Sigmoid colon (tissue), 4 donors: ENCODE data around the gene INPP5D.

ENCODE experiments used
- EP300 ChIP-seq, 4 donors: sonication (generic); formaldehyde crosslinking; IDR thresholded peaks; one replicate each; pipeline ENCODE4 v1.6.1; 2017; ENCODE audit warnings: antibody characterized with exemption in 4 of 4
- POLR2A ChIP-seq, 2 donors: fragments of 450-650 bp; IDR thresholded peaks; one replicate each; pipeline ENCODE4 v1.6.1; 2016; ENCODE audit warnings: antibody characterized with exemption in 2 of 2, mild to moderate bottlenecking in 2 of 2, moderate library complexity in 2 of 2
- POLR2AphosphoS5 ChIP-seq, 4 donors: sonication (generic); formaldehyde crosslinking; IDR thresholded peaks; one replicate each; pipeline ENCODE4 v1.6.1; 2017; ENCODE audit warnings: antibody characterized with exemption in 4 of 4
- TF ChIP-seq, protein P1 (sequence below), 4 experiments: fragments of 450-650 bp in 3 of 4; fragments of 200-600 bp in 1 of 4; IDR thresholded peaks; one replicate each; pipeline ENCODE4 v1.5.1; 2016 to 2019; ENCODE audit warnings: antibody characterized with exemption in 4 of 4, mild to moderate bottlenecking in 3 of 4, moderate library complexity in 2 of 4

DNA sequence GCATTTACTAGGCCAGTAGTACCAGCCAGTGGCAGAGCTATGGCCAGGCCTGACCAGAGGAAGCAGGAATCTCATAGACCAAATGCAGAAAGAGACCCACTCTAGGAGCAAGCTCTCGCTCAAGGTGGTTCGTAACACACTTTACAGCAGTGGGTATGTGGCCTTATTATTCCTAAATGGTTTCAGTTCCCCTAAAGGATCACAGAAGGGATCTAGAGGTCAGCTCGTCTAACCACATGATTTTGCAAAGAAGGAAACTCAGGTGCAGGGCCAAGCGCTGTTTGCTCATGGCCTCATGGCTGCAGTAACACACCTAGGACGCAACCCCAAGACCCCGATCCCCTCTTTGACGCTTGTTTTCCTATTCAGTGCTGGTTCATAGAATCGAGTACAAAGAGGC is 125.8 kb downstream of the INPP5D start:
- TF ChIP-seq POLR2A (IDR thresholded peaks at IDR 0.05), result no peak
- TF ChIP-seq, protein P1, sequence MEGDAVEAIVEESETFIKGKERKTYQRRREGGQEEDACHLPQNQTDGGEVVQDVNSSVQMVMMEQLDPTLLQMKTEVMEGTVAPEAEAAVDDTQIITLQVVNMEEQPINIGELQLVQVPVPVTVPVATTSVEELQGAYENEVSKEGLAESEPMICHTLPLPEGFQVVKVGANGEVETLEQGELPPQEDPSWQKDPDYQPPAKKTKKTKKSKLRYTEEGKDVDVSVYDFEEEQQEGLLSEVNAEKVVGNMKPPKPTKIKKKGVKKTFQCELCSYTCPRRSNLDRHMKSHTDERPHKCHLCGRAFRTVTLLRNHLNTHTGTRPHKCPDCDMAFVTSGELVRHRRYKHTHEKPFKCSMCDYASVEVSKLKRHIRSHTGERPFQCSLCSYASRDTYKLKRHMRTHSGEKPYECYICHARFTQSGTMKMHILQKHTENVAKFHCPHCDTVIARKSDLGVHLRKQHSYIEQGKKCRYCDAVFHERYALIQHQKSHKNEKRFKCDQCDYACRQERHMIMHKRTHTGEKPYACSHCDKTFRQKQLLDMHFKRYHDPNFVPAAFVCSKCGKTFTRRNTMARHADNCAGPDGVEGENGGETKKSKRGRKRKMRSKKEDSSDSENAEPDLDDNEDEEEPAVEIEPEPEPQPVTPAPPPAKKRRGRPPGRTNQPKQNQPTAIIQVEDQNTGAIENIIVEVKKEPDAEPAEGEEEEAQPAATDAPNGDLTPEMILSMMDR (IDR thresholded peaks at IDR 0.05), result no peak
- TF ChIP-seq EP300 (IDR thresholded peaks at IDR 0.05), result no peak
- no peak for TF ChIP-seq POLR2AphosphoS5 (IDR thresholded peaks at IDR 0.05)
